ENCODE data around the gene ALDH2.

Gene ALDH2

DNA sequence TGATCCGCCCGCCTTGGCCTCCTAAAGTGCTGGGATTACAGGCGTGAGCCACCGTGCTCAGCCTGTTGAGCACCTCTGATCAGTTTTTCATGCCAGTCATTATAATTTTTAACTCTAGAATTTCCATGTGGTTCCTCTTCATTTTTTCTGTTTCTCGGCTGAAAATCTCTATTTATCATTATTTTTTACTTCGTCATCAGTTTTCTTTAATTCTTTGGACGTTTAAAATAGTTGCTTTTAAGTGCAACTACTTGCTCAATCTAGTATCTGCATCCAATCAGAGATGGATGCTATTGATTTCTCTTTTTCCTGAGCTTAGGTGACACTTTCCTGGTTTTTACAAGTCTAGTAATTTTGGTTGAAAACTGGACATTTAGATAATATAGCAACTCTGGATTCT is 92.0 kb downstream of the ALDH2 start:
- peaks cover 74% of the 10 kb centered on the region for H3K79me2 ChIP-seq
- no peaks in the 10 kb centered on the region for H3K4me1 ChIP-seq
- no peak overlapping the region for H3K9ac ChIP-seq
- no peak overlapping the region for H2AFZ ChIP-seq
- no peak overlapping the region for H3K4me2 ChIP-seq (ENCODE audit: low read length)
- TF ChIP-seq, protein P1, sequence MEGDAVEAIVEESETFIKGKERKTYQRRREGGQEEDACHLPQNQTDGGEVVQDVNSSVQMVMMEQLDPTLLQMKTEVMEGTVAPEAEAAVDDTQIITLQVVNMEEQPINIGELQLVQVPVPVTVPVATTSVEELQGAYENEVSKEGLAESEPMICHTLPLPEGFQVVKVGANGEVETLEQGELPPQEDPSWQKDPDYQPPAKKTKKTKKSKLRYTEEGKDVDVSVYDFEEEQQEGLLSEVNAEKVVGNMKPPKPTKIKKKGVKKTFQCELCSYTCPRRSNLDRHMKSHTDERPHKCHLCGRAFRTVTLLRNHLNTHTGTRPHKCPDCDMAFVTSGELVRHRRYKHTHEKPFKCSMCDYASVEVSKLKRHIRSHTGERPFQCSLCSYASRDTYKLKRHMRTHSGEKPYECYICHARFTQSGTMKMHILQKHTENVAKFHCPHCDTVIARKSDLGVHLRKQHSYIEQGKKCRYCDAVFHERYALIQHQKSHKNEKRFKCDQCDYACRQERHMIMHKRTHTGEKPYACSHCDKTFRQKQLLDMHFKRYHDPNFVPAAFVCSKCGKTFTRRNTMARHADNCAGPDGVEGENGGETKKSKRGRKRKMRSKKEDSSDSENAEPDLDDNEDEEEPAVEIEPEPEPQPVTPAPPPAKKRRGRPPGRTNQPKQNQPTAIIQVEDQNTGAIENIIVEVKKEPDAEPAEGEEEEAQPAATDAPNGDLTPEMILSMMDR (IDR thresholded peaks at IDR 0.05) = no peak
- H3K36me3 ChIP-seq (ENCODE audit: control insufficient read depth, insufficient read depth, low read length) = no peaks in the 10 kb centered on the region
- H3K27me3 ChIP-seq (ENCODE audit: control insufficient read depth, insufficient read depth, low read length) = no peaks in the 10 kb centered on the region
- H3K9me3 ChIP-seq (ENCODE audit: control insufficient read depth, low read length) = no peaks in the 10 kb centered on the region
- no peak overlapping the region for H3K27ac ChIP-seq
- H3K4me3 ChIP-seq (ENCODE audit: low read depth, low read length) = no peak overlapping the region

DNA sequence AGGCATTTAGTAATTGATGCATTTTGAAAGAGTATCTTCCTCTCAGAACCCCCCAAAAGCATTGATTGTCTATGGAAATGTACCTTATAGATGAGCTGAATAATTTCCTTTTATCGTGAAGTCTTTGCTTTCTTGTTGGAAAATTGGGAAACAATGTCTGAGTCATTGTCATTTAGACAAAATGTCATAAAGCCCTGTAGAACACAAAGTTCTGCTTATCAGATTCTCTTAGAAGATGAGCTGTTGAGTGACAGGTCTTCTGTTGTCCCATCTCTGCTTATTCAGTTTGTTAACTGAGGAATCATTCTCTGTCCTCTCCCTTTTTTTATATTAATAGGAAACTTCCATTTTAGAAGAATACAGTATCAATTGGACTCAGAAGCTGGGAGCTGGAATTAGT is 98.2 kb downstream of the ALDH2 start:
- Histone ChIP-seq H3K4me1 (no peaks in the 10 kb centered on the region), H3K4me3 (ENCODE audit: low read depth, low read length) (no peak overlapping the region), H3K9me3 (ENCODE audit: control insufficient read depth, low read length) (no peaks in the 10 kb centered on the region), H3K79me2 (peaks cover 37% of the 10 kb centered on the region), H3K9ac (no peak overlapping the region), H3K36me3 (ENCODE audit: control insufficient read depth, insufficient read depth, low read length) (no peaks in the 10 kb centered on the region), H3K27me3 (ENCODE audit: control insufficient read depth, insufficient read depth, low read length) (no peaks in the 10 kb centered on the region), H3K4me2 (ENCODE audit: low read length) (no peak overlapping the region), H3K27ac (no peak overlapping the region), H2AFZ (no peak overlapping the region)
- TF ChIP-seq, protein P1 (IDR thresholded peaks at IDR 0.05) = no peak
